Loucy (cell line): ENCODE data around the gene SKAP2.

Source experiments
- CTCF ChIP-seq: fragments of 200-600 bp; sonication (generic); conservative IDR thresholded peaks from 2 replicates; pipeline ENCODE4 v1.5.1; 2014; ENCODE audit warnings: mild to moderate bottlenecking, antibody characterized with exemption, low read length
- EZH2phosphoT487 ChIP-seq: fragments of 200-600 bp; IDR thresholded peaks from 2 replicates; pipeline ENCODE4 v1.6.1; 2018; ENCODE audit warnings: antibody characterized with exemption, mild to moderate bottlenecking, moderate library complexity, borderline replicate concordance

- TF ChIP-seq CTCF (no peak), EZH2phosphoT487 (no peak)
Measured at GRCh38 chr7:26891400-26892350, 27.3 kb upstream of the SKAP2 start.
